PC-9 (cell line): Measurements from ENCODE around the gene PRLH. TPM values are rescaled to one million over a fixed set of nuclear protein-coding genes. Genes with fewer than 3 reads are reported as not detected.
A peak's percentile ranks its signal among the peaks of the same experiment; 100 is the strongest.

Experiments used
- BruUV-seq: library from RNA; stranded (reverse); fragments of 400-500 nt; replicated peaks from 2 replicates; lab custom pipeline; 2021; lab: Mats Ljungman, UMichigan
- CTCF ChIA-PET: fragments of 300-600 bp; sonication (Branson Sonifier 250); formaldehyde crosslinking; loops from one replicate; lab custom pipeline; 2022; ENCODE audit warnings: antibody characterized with exemption; lab: Charles Lee
- POLR2A ChIA-PET: fragments of 300-600 bp; sonication (Branson Sonifier 250); formaldehyde crosslinking; loops from one replicate; lab custom pipeline; 2022; ENCODE audit warnings: antibody characterized with exemption; ENCODE audit not compliant: unreplicated experiment; lab: Charles Lee
- DNase-seq, 2 experiments: peaks; one replicate each; pipeline versions ENCODE4 v3.0.0 to v3.0.0-alpha.2; 2015 to 2022; ENCODE audit warnings: mixed read lengths in 1 of 2
- H2AFZ ChIP-seq: fragments of 200-600 bp; sonication (generic); 2 replicates; pipeline ENCODE4 v1.8.1; 2017; ENCODE audit warnings: antibody characterized with exemption
- H3F3A ChIP-seq: fragments of 200-600 bp; sonication (generic); 2 replicates; pipeline ENCODE4 v1.8.1; 2017; ENCODE audit warnings: antibody characterized with exemption, mild to moderate bottlenecking, low read depth; ENCODE audit not compliant: insufficient read depth
- H3K27ac ChIP-seq: fragments of 200-600 bp; sonication (generic); 2 replicates; pipeline ENCODE4 v1.6.1; 2016; ENCODE audit warnings: mixed run types
- H3K27me3 ChIP-seq: fragments of 200-600 bp; sonication (generic); 2 replicates; pipeline ENCODE4 v1.6.1; 2016; ENCODE audit warnings: low read depth, mixed run types; ENCODE audit not compliant: insufficient read depth
- H3K36me3 ChIP-seq: fragments of 200-600 bp; sonication (generic); 2 replicates; pipeline ENCODE4 v1.6.1; 2016; ENCODE audit warnings: low read depth, mixed run types
- H3K4me1 ChIP-seq: fragments of 200-600 bp; sonication (generic); replicated peaks from 2 replicates; pipeline ENCODE4 v1.6.1; 2016; ENCODE audit warnings: mixed run types; ENCODE audit not compliant: insufficient read depth
- H3K4me2 ChIP-seq: fragments of 200-600 bp; sonication (generic); 2 replicates; pipeline ENCODE4 v1.6.1; 2017; ENCODE audit warnings: mixed run types
- H3K4me3 ChIP-seq: fragments of 200-600 bp; sonication (generic); 2 replicates; pipeline ENCODE4 v1.6.1; 2016; ENCODE audit warnings: mixed run types
- H3K79me2 ChIP-seq: fragments of 200-600 bp; sonication (generic); 2 replicates; pipeline ENCODE4 v1.6.1; 2017; ENCODE audit warnings: low read depth, mixed run types
- H3K9me2 ChIP-seq: fragments of 200-600 bp; sonication (generic); 2 replicates; pipeline ENCODE4 v1.8.1; 2017; ENCODE audit warnings: mild to moderate bottlenecking; ENCODE audit not compliant: insufficient read depth
- H3K9me3 ChIP-seq: fragments of 200-600 bp; sonication (generic); 2 replicates; pipeline ENCODE4 v1.8.1; 2016; ENCODE audit warnings: low read depth; ENCODE audit not compliant: insufficient read depth
- H4K20me1 ChIP-seq: fragments of 200-600 bp; sonication (generic); 2 replicates; pipeline ENCODE4 v1.8.1; 2017; ENCODE audit not compliant: insufficient read depth
- EZH2 ChIP-seq: fragments of 200-600 bp; sonication (generic); IDR thresholded peaks from 2 replicates; pipeline ENCODE4 v1.8.0; 2017; ENCODE audit warnings: antibody characterized with exemption, low read depth
- intact Hi-C: fragments of 100-400 bp; cut with micrococcal nuclease; formaldehyde crosslinking; loops from one replicate; pipeline ENCODE4 v1.10.0; 2022; ENCODE audit not compliant: unreplicated experiment
- total RNA-seq: library from RNA; stranded (reverse); gene quantifications from 2 replicates; pipeline ENCODE4 v1.2.3, GENCODE V29; 2021
- TF ChIP-seq, protein P1 (sequence below): fragments of 200-600 bp; sonication (generic); conservative IDR thresholded peaks from 2 replicates; pipeline ENCODE4 v1.6.1; 2017; ENCODE audit warnings: mixed run types, antibody characterized with exemption, mild to moderate bottlenecking, moderate library complexity

PRLH gene
- total RNA-seq, 1 experiment from 2014 or later, result not detected

DNA sequence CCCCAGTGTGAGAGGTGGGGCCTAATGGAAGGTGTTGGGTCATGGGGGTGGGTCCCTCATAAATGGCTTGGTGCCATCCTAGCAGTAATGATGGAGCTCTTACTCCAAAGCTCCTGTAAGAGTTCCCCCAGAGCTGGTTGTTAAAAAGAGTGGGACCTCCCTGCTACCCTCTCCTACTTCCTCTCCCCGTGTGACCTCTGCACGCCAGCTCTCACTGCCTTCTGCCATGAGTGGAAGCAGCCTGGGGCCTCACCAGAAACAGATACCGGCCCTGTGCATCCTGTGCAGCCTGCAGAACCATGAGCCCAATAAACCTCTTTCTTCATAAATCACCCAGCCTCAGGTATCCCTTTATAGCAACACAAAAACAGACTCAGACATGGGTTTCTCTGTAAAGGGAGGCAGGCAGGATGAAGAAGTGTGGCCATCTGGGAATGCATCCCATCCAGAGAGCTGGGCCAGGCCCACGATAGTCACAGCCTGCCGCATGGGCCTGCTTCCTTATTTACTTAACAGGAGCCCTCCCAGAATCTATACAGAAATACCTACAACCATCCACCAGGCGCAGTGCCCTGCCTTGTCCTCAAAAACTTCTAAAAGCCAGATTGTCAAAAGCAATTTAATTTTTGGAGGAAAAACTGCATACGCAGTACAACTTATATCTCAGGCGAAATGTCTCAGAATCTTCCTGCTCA is 7.5 kb downstream of the PRLH start:
- ChIA-PET CTCF (interaction anchor here (0.6 kb wide), 2 partner anchors 22 to 472 kb away, joined by 3 read pairs; no protein-coding TSS in a partner anchor), POLR2A (no interaction called here)
- Histone ChIP-seq H3F3A (peaks cover 6% of the 10 kb centered on the region; the same call in 1 of the 2 replicates), H3K4me2 (no peak overlapping the region), H3K4me3 (no peak overlapping the region), H3K79me2 (no peaks in the 10 kb centered on the region), H3K9me2 (no peaks in the 10 kb centered on the region), H4K20me1 (no peaks in the 10 kb centered on the region), H3K9me3 (no peaks in the 10 kb centered on the region), H2AFZ (no peak overlapping the region), H3K36me3 (no peaks in the 10 kb centered on the region), H3K4me1 (peaks cover 5% of the 10 kb centered on the region; the same call in 1 of the 2 replicates), H3K27me3 (no peaks in the 10 kb centered on the region), H3K27ac (no peak overlapping the region)
- no TSS peak for BruUV-seq
- no peak for DNase-seq
- TF ChIP-seq, protein P1, sequence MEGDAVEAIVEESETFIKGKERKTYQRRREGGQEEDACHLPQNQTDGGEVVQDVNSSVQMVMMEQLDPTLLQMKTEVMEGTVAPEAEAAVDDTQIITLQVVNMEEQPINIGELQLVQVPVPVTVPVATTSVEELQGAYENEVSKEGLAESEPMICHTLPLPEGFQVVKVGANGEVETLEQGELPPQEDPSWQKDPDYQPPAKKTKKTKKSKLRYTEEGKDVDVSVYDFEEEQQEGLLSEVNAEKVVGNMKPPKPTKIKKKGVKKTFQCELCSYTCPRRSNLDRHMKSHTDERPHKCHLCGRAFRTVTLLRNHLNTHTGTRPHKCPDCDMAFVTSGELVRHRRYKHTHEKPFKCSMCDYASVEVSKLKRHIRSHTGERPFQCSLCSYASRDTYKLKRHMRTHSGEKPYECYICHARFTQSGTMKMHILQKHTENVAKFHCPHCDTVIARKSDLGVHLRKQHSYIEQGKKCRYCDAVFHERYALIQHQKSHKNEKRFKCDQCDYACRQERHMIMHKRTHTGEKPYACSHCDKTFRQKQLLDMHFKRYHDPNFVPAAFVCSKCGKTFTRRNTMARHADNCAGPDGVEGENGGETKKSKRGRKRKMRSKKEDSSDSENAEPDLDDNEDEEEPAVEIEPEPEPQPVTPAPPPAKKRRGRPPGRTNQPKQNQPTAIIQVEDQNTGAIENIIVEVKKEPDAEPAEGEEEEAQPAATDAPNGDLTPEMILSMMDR, result no peak
- no peak for TF ChIP-seq EZH2
- intact Hi-C loops, result no loop called here

DNA sequence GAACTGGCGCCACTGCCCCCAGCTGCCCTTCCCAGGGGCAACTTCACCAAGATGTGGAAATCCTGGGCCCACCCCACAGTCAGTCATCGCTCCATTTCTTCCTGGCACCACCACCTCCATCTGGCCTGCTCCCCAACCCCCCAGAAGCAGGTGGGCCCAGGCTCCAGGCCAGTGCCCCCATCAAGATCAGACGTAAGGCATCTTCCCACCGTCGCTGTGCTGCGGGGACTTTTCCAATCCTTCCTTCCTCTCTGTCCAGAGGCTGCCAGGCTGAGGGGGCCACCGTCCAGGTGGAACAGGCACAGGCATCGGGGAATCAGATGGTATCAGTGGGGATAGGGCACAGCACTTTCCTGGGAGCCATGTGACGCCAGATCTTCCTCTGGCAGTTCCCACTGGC is 8.1 kb downstream of the PRLH start:
- Histone ChIP-seq H3K9me3 (no peaks in the 10 kb centered on the region), H3F3A (peaks cover 6% of the 10 kb centered on the region; the same call in 1 of the 2 replicates), H3K27me3 (no peaks in the 10 kb centered on the region), H3K36me3 (no peaks in the 10 kb centered on the region), H2AFZ (no peak overlapping the region), H3K4me1 (peaks cover 5% of the 10 kb centered on the region; the same call in 1 of the 2 replicates), H4K20me1 (no peaks in the 10 kb centered on the region), H3K79me2 (no peaks in the 10 kb centered on the region), H3K4me2 (no peak overlapping the region), H3K27ac (no peak overlapping the region), H3K4me3 (no peak overlapping the region), H3K9me2 (no peaks in the 10 kb centered on the region)
- DNase-seq, result no peak
- intact Hi-C loops, result no loop called here
- TSS peak; percentile 21 for BruUV-seq
- POLR2A ChIA-PET, result no interaction called here
- CTCF ChIA-PET, result no interaction called here
- TF ChIP-seq, protein P1, result no peak
- no peak for TF ChIP-seq EZH2

DNA sequence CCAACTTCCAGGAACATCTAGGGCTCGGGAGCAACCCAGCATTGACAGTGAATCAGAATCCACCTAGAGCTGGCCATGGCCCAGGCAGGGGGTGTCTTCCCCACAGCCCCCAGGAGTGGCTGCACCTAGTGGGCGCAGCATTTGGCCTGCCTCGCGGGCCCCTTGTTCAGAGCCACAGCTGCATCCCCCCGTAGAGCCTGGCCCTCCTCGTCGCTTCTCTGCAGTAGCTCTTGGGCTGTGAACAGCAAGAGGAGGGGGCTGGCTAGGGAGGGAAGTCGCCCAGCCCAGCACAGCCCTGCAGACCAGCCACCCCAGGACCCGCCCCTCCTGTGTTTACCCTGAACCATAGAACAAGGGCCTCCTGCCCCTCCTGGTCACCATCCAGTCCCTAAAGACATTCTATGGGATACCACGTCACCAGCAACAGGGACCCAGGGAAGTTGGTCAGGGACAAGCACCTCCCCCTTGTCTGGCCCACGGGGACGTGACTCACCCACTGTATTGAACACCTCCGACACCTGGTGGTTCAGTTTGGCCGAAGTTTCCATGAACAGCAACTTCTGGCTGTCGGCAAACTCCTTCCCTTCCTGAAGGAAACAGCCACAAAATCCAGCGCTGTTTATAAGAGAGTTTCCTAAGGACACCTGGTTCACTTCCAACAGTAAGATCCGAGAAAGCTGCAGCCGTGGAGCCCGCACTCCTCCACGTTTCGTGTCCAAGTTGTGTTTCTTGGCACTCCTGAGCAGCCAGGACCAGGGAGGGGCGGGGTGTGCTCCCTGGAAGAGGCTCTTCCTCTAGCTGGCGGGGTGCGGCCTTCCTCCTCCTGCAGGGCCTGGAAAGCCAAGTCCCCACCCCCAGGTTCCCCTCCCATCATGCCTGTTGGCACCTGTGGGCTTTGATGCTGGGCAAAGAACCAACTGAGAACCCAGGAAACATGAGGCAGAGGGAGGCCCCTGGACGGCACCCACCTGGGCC is 8.8 kb downstream of the PRLH start:
- Histone ChIP-seq H3K4me1 (peaks cover 5% of the 10 kb centered on the region; the same call in 1 of the 2 replicates), H3F3A (peaks cover 2% of the 10 kb centered on the region; the same call in 1 of the 2 replicates), H3K27ac (no peak overlapping the region), H3K4me3 (no peak overlapping the region), H4K20me1 (no peaks in the 10 kb centered on the region), H3K9me2 (no peaks in the 10 kb centered on the region), H2AFZ (no peak overlapping the region), H3K79me2 (no peaks in the 10 kb centered on the region), H3K36me3 (no peaks in the 10 kb centered on the region), H3K4me2 (peak overlapping the region; percentile 15; the same call in 1 of the 2 replicates), H3K9me3 (no peaks in the 10 kb centered on the region), H3K27me3 (no peaks in the 10 kb centered on the region)
- peak; percentile 61 to 81 for DNase-seq
- intact Hi-C loops, result no loop called here
- CTCF ChIA-PET, result no interaction called here
- BruUV-seq, result TSS peak; percentile 78
- TF ChIP-seq, protein P1, result no peak
- POLR2A ChIA-PET, result no interaction called here
